Measurements from ENCODE around the gene ITGB3BP. TPM values are rescaled to one million over a fixed set of nuclear protein-coding genes. Genes with fewer than 3 reads are reported as not detected.
"Not testable (repeated sequence)": the region's sequence is repeated elsewhere in the genome, so short reads cannot be mapped to it uniquely, and the experiment has no call there.

Gene ITGB3BP
- 16.1 TPM for total RNA-seq

DNA sequence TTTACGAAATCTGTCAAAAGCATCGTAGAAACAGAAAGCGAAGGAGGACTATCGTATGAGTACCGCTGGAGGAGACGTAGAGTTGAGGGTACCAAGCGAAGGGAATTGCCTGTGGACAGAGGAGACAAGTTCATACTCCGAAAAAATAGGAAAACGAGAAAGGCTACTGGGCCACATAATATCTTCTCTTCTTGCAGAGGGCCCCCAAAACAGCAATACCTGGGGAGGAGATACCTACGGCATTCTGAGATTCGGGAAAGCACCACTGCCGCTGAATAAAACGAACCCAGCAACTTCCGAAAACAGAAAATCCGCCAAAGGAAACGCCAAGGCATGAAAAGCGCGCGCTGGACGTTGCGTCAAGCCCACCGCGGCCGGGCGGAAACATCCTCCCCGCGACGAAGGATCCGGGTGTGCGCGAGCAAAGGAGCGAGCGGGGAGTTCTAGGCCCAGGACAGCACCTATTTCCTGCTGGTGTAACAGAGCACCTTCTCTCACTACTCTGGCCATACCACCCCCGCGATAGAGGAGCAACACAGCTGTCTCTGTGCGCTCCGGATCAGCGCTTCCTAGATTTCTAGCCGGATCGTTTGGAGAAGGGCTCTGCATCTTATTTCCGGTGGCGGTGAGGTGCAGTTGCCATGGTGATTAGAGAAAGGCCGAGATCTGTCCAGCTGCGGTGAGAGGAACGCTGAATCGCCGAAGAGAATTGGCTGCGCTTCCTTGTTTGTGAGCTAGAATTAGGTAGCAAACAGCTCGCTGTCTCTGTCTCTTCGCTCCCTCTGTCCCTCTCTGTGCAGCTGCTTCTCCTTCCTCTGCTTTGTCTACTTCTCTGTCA is at the start of gene ITGB3BP, which contains the start of gene EFCAB7:
ITGB3BP (minus strand) TSS at position 335 of the 838 bp plus-strand sequence; CDS start at position 243, 92 bp downstream.
EFCAB7 (plus strand) TSS at position 635 of the 838 bp plus-strand sequence. CDS start 2,048 bp downstream, outside the sequence.
- DNase-seq = peak; percentile 96

DNA sequence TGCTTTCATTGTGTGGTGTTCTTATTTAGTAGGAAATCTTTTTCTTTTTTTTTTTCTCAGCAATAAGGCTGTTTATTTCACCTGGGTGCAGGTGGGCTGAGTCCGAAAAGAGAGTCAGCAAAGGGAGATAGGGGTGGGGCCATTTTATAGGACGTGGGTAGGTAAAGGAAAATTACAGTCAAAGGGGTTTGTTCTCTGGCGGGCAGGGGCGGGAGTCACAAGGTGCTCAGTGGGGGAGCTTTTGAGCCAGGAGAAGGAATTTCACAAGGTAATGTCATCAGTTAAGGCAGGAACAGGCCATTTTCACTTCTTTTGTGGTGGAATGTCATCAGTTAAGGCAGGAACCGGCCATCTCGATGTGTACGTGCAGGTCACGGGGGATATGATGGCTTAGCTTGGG is 49.7 kb upstream of the ITGB3BP start:
- not testable (repeated sequence) for DNase-seq

GRCh38 chr1:63569640-63570316 is 46.8 kb upstream of the ITGB3BP start:
- no peak for DNase-seq

- DNase-seq = no peak
These were observed 46.0 kb upstream of the ITGB3BP start for GRCh38 chr1:63569068-63569467.

- no peak for DNase-seq
These were observed 40.7 kb upstream of the ITGB3BP start for GRCh38 chr1:63563745-63564144.

- no peak for DNase-seq
These were observed 36.3 kb upstream of the ITGB3BP start for GRCh38 chr1:63559357-63559756.

- DNase-seq = peak; percentile 29
These were observed 34.5 kb upstream of the ITGB3BP start for GRCh38 chr1:63557365-63557987.

GRCh38 chr1:63555480-63555879 is 32.5 kb upstream of the ITGB3BP start:
- DNase-seq = no peak

DNA sequence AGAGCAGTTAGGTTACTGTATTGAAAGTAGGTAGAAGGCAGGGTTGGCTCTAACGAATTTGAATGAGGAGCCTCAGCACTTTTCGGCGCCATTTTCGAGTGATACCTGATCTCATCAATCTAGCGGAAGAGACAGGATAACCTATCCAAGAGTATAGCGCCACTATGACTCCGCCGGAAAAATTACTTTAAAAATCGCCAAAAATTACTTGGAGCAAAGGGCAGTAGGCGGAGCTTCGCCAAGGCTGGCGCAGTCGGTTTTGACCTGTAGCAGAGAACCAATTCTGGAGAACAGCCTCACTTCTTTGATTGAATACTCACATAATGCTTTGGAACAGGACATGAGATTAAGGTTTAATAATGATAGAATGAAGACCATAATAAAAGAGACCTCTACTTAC is 25.9 kb upstream of the ITGB3BP start:
- no peak for DNase-seq

DNA sequence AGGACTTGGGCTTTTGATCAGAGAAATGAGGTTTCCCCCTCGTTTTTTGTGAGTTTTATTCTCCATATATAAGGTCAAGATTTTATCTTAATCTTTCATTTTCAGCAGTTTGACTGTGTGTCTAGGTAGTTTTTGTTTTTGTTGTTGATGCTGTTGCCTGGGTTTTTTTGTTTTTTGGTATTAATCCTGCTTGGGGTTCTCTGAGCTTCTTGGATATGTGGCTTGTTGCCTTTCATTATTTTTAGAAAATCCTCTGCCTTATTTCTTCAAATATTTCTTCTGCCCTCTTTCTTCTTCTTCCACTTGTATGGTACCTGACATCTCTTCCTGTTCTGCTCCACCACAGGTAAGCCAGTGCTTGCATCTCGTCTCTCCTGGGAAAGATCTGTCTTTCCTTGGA is 25.3 kb upstream of the ITGB3BP start:
- DNase-seq = no peak

DNA sequence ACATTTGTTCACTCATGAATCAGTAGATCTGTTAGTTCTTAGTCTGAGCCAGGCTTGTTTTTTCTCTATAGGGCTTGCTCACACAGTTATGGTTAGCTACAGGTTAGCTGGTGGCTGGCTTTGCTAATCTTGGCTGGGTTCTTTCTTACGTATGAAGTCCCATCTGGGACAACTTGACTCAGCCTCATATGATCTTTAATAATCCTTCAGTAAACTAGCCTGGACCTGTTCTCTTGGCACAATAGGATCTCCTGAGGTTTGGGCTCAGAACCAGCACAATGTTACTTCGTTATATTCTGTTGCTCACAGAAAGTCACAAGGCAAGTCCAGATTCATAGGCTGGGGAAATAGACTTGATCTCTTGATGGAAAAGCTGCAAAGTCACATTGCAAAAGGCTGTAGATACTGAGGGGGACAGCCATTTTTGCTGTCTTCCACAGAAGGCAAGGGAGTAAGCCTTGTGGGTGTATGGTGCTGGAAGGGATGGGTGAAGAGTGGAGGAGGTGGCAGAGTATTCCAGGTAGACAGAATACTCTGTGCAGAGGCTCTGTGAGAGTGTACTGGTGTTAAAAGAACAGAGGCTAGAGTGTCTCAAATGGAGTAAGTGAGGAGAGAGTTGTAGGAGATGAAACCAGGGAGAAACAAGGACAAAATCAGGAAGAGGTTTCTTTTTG is 24.7 kb upstream of the ITGB3BP start:
- no peak for DNase-seq

DNA sequence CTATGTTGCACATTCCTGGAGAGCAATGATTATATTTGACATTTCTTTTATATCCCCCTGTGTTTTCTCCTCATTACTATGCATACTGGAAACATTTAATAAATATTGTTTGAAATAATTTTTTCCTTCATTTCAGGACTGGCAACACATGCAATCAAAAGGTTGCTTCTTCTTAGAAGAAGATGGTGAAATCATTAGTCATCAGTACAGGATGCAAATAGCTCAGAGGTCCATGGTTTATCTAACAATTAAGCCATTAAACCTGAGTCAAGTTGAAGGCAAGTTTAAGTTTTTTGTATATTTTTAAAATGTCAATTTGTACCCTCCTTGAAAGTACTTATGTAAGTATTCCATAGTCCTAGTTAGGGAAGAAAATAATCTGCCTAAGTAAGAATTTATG is 22.8 kb upstream of the ITGB3BP start:
- no peak for DNase-seq

DNA sequence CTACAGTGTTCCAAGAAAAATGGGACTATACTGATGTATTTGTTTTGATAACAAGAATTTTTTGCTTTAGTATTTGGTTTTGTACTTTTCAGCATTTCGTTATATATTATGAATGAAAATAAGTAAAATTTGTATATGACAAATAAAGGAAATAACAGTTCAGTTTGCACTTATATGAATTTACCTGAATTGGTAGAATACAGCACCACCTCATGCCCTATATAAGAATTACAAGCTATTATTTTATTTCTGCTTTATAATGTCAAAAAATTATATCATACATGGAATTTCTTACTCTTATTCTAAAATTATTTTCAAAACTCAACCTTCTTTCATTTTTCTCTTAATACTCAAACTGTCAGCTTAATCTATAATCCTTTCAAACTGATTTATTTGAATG is 14.9 kb upstream of the ITGB3BP start:
- DNase-seq = peak; percentile 11

DNA sequence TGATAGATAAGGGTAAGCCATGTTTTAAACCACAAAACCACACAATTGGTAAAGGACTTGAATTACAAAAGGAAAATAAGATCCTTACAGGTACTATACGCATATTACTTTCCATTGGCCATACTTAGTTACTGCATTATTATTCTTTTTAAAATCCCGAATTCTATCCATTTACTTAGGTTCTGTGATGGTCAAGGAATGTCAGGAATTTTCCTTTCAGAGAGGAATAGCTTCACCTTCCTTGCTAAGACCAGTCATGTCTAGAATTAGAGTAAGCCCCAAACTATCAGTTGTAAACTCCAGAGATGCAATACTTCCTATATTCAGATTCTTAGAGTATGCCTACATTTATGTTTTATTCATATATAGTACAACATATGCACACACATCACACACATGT is 14.0 kb upstream of the ITGB3BP start:
- no peak for DNase-seq

- DNase-seq = no peak
These were observed 11.4 kb upstream of the ITGB3BP start for GRCh38 chr1:63534406-63534805.

- no peak for DNase-seq
These were observed 10.9 kb upstream of the ITGB3BP start for GRCh38 chr1:63533931-63534330.

GRCh38 chr1:63532727-63533126 is 9.7 kb upstream of the ITGB3BP start:
- DNase-seq = no peak

DNA sequence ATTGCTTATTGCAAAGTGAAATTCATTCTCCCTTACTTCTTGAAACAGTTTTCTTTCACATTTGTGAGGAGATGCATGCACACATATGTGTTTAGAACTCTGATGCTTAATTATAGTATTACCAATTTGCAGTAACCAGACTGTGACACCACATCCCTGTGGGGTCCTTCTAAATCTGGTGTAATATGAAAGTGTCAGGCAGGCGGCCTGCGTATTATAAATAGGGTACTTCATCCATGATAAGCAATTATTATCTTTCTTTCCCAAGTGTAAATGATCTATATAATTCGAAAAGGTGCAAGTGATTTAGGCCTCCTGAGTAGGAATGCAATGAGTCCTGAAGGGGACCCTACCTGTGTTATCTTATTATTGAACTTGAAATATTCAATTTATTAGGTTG is 1.2 kb upstream of the ITGB3BP start:
- no peak for DNase-seq

GRCh38 chr1:63523738-63524137 is 713 bp upstream of the ITGB3BP start:
- DNase-seq = no peak

- DNase-seq = no peak
These were observed 6.4 kb downstream of the ITGB3BP start for GRCh38 chr1:63516629-63517028.

DNA sequence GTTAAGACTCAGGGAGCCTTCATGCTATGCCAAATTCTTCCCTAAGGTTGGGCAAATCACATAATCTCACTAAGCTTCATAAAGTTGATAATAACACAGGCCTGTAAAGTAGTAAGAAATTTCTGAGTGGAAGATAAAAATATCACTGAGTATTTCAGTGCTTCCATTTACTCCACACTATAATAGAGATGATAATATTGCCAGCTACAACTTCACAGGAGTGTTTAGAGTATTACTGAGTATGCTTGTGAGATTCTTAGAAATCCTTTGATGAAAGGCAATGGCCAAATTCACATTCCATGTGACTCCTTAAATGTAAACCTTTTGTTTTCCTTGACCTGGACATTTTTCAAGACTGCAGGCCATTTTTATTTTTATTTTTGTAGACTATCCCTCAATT is 10.4 kb downstream of the ITGB3BP start:
- no peak for DNase-seq

DNA sequence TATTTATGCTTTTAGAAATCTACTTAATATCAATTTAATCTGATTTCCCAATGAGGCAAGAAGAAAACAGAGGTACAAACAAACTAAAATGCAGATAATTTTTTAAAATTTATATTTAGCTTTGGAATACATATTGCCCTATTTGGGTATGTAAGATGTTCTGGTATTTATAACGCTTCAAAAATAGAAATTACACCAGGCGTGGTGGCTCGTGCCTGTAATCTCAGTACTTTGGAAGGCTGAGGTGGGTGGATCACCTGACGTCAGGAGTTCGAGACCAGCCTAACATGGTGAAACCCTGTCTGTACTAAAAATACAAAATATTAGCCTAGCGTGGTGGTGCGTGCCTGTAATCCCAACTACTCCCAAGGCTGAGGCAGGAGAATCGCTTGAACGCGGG is 13.3 kb downstream of the ITGB3BP start:
- no peak for DNase-seq

DNA sequence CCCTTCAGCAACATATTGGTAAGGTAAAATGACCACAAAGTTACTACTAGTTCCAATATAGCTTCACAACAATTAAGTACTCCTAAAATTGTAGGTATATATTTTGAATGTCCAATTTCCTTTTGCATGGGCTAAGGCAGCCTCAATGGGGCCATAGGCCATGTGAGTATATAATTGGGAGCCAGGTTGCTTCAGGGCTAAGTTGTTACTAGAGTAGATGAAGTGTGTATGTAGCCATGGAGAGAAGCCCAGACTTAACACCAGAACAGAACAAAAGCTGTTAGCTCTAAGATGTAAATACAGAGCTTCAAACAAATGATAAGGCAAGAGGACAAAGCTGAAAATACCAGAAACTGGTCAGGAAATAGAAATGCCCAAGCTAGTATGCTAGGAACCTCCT is 16.2 kb downstream of the ITGB3BP start:
- no peak for DNase-seq
